ENCODE results near the gene SLC23A3. TPM values are rescaled to one million over a fixed set of nuclear protein-coding genes. Genes with fewer than 3 reads are reported as not detected.

Gene SLC23A3
- total RNA-seq, 1 experiment from 2014 or later, result 0.59 TPM

DNA sequence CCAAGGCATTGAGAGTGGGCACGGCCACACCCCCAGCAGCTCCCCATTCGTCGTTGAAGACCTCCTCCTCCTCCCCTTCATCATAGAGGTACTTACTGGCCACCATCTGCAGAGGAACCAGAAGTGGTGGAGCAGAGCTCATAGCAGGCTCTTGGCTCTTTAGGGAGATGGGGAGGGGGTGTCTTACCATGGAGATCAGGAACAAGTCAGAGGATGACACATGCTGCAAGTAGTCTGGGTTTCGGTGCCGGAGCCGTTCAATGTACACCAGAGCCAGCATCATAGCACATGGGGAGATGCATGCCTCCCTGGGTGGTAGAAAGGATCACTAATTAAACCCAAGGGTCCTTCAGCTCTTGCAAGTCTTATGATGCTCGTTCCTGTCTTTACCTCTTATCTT is 5.0 kb upstream of the SLC23A3 start (continued):
- TF ChIP-seq, protein P1, sequence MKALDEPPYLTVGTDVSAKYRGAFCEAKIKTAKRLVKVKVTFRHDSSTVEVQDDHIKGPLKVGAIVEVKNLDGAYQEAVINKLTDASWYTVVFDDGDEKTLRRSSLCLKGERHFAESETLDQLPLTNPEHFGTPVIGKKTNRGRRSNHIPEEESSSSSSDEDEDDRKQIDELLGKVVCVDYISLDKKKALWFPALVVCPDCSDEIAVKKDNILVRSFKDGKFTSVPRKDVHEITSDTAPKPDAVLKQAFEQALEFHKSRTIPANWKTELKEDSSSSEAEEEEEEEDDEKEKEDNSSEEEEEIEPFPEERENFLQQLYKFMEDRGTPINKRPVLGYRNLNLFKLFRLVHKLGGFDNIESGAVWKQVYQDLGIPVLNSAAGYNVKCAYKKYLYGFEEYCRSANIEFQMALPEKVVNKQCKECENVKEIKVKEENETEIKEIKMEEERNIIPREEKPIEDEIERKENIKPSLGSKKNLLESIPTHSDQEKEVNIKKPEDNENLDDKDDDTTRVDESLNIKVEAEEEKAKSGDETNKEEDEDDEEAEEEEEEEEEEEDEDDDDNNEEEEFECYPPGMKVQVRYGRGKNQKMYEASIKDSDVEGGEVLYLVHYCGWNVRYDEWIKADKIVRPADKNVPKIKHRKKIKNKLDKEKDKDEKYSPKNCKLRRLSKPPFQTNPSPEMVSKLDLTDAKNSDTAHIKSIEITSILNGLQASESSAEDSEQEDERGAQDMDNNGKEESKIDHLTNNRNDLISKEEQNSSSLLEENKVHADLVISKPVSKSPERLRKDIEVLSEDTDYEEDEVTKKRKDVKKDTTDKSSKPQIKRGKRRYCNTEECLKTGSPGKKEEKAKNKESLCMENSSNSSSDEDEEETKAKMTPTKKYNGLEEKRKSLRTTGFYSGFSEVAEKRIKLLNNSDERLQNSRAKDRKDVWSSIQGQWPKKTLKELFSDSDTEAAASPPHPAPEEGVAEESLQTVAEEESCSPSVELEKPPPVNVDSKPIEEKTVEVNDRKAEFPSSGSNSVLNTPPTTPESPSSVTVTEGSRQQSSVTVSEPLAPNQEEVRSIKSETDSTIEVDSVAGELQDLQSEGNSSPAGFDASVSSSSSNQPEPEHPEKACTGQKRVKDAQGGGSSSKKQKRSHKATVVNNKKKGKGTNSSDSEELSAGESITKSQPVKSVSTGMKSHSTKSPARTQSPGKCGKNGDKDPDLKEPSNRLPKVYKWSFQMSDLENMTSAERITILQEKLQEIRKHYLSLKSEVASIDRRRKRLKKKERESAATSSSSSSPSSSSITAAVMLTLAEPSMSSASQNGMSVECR (CRISPR knock-in tag; IDR thresholded peaks at IDR 0.05; ENCODE audit: borderline replicate concordance), result no peak
- TF ChIP-seq FOXK1 (CRISPR knock-in tag; IDR thresholded peaks at IDR 0.05) (no peak), HMGA2 (CRISPR knock-in tag; IDR thresholded peaks at IDR 0.05) (no peak)
- TF ChIP-seq, protein P2, sequence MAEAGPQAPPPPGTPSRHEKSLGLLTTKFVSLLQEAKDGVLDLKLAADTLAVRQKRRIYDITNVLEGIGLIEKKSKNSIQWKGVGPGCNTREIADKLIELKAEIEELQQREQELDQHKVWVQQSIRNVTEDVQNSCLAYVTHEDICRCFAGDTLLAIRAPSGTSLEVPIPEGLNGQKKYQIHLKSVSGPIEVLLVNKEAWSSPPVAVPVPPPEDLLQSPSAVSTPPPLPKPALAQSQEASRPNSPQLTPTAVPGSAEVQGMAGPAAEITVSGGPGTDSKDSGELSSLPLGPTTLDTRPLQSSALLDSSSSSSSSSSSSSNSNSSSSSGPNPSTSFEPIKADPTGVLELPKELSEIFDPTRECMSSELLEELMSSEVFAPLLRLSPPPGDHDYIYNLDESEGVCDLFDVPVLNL (CRISPR knock-in tag; IDR thresholded peaks at IDR 0.05; ENCODE audit: borderline replicate concordance, low read depth), result no peak

DNA sequence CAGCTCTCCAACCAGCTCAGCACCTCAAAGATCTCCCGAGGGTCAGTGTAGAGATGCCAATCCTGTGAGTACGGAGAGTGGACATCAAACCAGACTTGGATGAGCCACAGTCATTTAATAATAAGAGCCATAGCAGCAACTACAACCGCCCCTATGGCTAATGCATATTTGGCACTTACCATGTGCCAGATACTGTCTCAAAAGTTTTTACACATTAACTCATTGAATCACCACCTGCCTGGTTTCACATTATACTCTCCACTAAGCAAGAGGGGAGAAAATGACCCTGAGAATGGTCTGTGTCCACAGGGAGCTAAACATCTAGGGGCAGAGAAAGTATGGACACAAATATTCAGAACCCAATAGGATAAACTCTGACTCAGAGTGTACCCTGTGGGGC is 4.3 kb upstream of the SLC23A3 start:
- POLR2A ChIA-PET, result no interaction called here
- no peak for TF ChIP-seq TEAD4 (CRISPR knock-in tag; IDR thresholded peaks at IDR 0.05)
- no peak for TF ChIP-seq GRHL2 (CRISPR knock-in tag; IDR thresholded peaks at IDR 0.05; ENCODE audit: insufficient replicate concordance, severe bottlenecking)
- TF ChIP-seq, protein P3, sequence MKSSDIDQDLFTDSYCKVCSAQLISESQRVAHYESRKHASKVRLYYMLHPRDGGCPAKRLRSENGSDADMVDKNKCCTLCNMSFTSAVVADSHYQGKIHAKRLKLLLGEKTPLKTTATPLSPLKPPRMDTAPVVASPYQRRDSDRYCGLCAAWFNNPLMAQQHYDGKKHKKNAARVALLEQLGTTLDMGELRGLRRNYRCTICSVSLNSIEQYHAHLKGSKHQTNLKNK (CRISPR knock-in tag; IDR thresholded peaks at IDR 0.05), result no peak
- no peak for TF ChIP-seq SMAD4 (CRISPR knock-in tag; IDR thresholded peaks at IDR 0.05)
- no peak for TF ChIP-seq NFE2L1 (CRISPR knock-in tag; IDR thresholded peaks at IDR 0.05)
- TF ChIP-seq, protein P4, sequence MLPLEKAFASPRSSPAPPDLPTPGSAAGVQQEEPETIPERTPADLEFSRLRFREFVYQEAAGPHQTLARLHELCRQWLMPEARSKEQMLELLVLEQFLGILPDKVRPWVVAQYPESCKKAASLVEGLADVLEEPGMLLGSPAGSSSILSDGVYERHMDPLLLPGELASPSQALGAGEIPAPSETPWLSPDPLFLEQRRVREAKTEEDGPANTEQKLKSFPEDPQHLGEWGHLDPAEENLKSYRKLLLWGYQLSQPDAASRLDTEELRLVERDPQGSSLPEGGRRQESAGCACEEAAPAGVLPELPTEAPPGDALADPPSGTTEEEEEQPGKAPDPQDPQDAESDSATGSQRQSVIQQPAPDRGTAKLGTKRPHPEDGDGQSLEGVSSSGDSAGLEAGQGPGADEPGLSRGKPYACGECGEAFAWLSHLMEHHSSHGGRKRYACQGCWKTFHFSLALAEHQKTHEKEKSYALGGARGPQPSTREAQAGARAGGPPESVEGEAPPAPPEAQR (CRISPR knock-in tag; IDR thresholded peaks at IDR 0.05), result no peak
- TF ChIP-seq ZNF396 (CRISPR knock-in tag; IDR thresholded peaks at IDR 0.05; ENCODE audit: borderline replicate concordance), result no peak
- no peak for TF ChIP-seq NFATC4 (CRISPR knock-in tag; IDR thresholded peaks at IDR 0.05)
- TF ChIP-seq ZNF671 (CRISPR knock-in tag; IDR thresholded peaks at IDR 0.05), result no peak
- TF ChIP-seq ZNF232 (CRISPR knock-in tag; IDR thresholded peaks at IDR 0.05), result no peak
- TF ChIP-seq TCF7 (CRISPR knock-in tag; IDR thresholded peaks at IDR 0.05; ENCODE audit: low read depth), result no peak
- Mint-ChIP-seq H3K36me3 (peaks cover 7% of the 10 kb centered on the region; the same call in 1 of the 2 replicates), H3K27ac (no peak overlapping the region), H3K4me1 (peaks cover 20% of the 10 kb centered on the region), H3K9me3 (no peaks in the 10 kb centered on the region), H3K4me3 (peak overlapping the region; percentile 16; the same call in 1 of the 2 replicates), H3K27me3 (ENCODE audit: low read depth) (no peaks in the 10 kb centered on the region)
- DNase-seq (ENCODE audit: low spot score), result no peak
- no peak for ATAC-seq
- CTCF ChIA-PET, result interaction anchor here (0.9 kb wide), 1 partner anchor 144 kb away, joined by 3 read pairs; no protein-coding TSS in a partner anchor

DNA sequence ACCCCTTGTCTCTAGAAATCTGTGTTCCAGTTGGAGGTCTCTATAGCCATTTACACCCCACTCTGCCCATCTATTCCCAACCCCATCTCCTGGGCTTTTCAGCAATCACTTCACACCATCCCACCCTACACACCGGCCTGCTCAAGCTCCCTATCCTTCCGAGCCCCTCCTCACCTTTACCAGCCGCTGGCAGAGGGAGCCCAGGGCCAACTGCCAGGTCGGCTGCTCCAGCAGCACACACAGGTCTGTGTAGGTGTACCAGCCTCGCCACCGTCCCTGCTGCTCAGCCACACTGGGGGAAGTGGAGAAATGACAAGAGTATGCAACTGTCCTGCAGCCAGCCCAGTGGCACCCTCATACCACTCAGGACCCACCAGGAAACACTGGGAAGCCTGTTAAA is 3.3 kb upstream of the SLC23A3 start:
- Mint-ChIP-seq H3K4me1 (peaks cover 15% of the 10 kb centered on the region), H3K27ac (no peak overlapping the region), H3K9me3 (no peaks in the 10 kb centered on the region), H3K36me3 (peaks cover 7% of the 10 kb centered on the region; the same call in 1 of the 2 replicates), H3K4me3 (no peak overlapping the region), H3K27me3 (ENCODE audit: low read depth) (no peaks in the 10 kb centered on the region)
- DNase-seq (ENCODE audit: low spot score) (no peak), ATAC-seq (no peak)
- CTCF ChIA-PET, result interaction anchor here (0.5 to 4.0 kb wide), 3 partner anchors 46 to 858 kb away, joined by 3 to 15 read pairs (median 4); partner anchors contain the start of gene ABCB6
- POLR2A ChIA-PET, result interaction anchor here (0.5 kb wide), 1 partner anchor 288 kb away, joined by 3 read pairs; no protein-coding TSS in a partner anchor
- TF ChIP-seq, protein P5, sequence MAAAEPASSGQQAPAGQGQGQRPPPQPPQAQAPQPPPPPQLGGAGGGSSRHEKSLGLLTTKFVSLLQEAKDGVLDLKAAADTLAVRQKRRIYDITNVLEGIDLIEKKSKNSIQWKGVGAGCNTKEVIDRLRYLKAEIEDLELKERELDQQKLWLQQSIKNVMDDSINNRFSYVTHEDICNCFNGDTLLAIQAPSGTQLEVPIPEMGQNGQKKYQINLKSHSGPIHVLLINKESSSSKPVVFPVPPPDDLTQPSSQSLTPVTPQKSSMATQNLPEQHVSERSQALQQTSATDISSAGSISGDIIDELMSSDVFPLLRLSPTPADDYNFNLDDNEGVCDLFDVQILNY (CRISPR knock-in tag; IDR thresholded peaks at IDR 0.05), result no peak
- TF ChIP-seq GTF2I (CRISPR knock-in tag; conservative IDR thresholded peaks at IDR 0.05), result no peak
- no peak for TF ChIP-seq ZNF416 (CRISPR knock-in tag; IDR thresholded peaks at IDR 0.05)
- TF ChIP-seq SOX15 (CRISPR knock-in tag; IDR thresholded peaks at IDR 0.05), result no peak
- TF ChIP-seq, protein P6, sequence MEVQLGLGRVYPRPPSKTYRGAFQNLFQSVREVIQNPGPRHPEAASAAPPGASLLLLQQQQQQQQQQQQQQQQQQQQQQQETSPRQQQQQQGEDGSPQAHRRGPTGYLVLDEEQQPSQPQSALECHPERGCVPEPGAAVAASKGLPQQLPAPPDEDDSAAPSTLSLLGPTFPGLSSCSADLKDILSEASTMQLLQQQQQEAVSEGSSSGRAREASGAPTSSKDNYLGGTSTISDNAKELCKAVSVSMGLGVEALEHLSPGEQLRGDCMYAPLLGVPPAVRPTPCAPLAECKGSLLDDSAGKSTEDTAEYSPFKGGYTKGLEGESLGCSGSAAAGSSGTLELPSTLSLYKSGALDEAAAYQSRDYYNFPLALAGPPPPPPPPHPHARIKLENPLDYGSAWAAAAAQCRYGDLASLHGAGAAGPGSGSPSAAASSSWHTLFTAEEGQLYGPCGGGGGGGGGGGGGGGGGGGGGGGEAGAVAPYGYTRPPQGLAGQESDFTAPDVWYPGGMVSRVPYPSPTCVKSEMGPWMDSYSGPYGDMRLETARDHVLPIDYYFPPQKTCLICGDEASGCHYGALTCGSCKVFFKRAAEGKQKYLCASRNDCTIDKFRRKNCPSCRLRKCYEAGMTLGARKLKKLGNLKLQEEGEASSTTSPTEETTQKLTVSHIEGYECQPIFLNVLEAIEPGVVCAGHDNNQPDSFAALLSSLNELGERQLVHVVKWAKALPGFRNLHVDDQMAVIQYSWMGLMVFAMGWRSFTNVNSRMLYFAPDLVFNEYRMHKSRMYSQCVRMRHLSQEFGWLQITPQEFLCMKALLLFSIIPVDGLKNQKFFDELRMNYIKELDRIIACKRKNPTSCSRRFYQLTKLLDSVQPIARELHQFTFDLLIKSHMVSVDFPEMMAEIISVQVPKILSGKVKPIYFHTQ (CRISPR knock-in tag; IDR thresholded peaks at IDR 0.05), result no peak
- TF ChIP-seq SMAD4 (CRISPR knock-in tag; IDR thresholded peaks at IDR 0.05), result no peak
- TF ChIP-seq, protein P7, sequence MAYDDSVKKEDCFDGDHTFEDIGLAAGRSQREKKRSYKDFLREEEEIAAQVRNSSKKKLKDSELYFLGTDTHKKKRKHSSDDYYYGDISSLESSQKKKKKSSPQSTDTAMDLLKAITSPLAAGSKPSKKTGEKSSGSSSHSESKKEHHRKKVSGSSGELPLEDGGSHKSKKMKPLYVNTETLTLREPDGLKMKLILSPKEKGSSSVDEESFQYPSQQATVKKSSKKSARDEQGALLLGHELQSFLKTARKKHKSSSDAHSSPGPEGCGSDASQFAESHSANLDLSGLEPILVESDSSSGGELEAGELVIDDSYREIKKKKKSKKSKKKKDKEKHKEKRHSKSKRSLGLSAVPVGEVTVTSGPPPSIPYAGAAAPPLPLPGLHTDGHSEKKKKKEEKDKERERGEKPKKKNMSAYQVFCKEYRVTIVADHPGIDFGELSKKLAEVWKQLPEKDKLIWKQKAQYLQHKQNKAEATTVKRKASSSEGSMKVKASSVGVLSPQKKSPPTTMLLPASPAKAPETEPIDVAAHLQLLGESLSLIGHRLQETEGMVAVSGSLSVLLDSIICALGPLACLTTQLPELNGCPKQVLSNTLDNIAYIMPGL (CRISPR knock-in tag; IDR thresholded peaks at IDR 0.05), result no peak
- TF ChIP-seq NR2C2 (CRISPR knock-in tag; IDR thresholded peaks at IDR 0.05), result no peak
